Measurements from ENCODE around the gene SUGP1. TPM values are rescaled to one million over a fixed set of nuclear protein-coding genes. Genes with fewer than 3 reads are reported as not detected.

Gene SUGP1
- polyA plus RNA-seq, 1 of the 3 experiments (the other 2 are of a cell fraction) = 43.2 TPM

DNA sequence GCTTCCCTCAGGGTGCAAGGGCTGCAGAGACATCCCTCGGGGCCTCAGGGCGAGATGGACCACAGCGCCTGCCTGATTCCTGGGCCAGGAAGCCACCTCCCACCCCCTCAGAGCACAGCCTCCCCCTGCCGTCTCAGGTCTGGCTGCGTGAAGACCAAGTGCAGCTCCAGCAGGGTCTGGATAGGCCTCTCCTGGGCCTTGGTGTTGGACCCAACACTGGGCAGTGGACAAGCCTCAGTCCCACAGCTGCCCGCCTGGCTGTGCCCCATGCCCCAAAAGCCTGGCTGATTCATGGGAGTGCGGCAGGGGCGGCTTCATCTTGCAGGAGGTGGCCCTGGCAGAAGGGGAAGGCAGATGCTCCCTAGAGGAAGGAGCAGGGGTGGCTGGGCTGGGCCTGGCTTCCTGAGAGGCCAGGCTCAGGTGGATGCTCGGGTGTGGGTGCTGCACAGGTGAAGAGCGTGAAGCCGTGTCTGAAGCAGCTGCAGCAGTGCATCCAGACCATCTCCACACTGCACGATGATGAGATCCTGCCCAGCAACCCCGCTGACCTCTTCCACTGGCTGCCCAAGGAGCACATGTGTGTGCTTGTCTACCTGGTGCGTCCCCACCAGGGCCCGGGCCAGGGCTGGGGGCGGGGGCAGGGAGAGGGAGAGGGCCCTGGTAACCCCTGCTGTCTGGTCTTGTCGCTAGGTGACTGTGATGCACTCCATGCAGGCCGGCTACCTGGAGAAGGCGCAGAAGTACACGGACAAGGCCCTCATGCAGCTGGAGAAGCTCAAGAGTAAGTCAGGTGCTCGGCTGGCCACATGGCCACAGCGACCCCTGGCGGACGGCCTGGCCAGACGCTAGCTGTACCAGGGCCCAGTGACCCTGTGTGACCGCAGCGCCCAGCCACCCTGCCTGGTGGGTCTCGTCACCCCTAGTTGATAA lies 22.0 kb upstream of the SUGP1 start (continued):
- TF ChIP-seq, protein P1, sequence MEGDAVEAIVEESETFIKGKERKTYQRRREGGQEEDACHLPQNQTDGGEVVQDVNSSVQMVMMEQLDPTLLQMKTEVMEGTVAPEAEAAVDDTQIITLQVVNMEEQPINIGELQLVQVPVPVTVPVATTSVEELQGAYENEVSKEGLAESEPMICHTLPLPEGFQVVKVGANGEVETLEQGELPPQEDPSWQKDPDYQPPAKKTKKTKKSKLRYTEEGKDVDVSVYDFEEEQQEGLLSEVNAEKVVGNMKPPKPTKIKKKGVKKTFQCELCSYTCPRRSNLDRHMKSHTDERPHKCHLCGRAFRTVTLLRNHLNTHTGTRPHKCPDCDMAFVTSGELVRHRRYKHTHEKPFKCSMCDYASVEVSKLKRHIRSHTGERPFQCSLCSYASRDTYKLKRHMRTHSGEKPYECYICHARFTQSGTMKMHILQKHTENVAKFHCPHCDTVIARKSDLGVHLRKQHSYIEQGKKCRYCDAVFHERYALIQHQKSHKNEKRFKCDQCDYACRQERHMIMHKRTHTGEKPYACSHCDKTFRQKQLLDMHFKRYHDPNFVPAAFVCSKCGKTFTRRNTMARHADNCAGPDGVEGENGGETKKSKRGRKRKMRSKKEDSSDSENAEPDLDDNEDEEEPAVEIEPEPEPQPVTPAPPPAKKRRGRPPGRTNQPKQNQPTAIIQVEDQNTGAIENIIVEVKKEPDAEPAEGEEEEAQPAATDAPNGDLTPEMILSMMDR (IDR thresholded peaks at IDR 0.05) = peak; percentile 91
- peak; percentile 63 for TF ChIP-seq SMC3 (IDR thresholded peaks at IDR 0.05; ENCODE audit: low read depth, low read length)
- TF ChIP-seq, protein P2, sequence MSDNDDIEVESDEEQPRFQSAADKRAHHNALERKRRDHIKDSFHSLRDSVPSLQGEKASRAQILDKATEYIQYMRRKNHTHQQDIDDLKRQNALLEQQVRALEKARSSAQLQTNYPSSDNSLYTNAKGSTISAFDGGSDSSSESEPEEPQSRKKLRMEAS (IDR thresholded peaks at IDR 0.05; ENCODE audit: low read depth) = peak; percentile 40; the same call in 1 of the 2 replicates
- TF ChIP-seq USF2 (IDR thresholded peaks at IDR 0.05; ENCODE audit: borderline replicate concordance, low read depth, low read length) = no peak

DNA sequence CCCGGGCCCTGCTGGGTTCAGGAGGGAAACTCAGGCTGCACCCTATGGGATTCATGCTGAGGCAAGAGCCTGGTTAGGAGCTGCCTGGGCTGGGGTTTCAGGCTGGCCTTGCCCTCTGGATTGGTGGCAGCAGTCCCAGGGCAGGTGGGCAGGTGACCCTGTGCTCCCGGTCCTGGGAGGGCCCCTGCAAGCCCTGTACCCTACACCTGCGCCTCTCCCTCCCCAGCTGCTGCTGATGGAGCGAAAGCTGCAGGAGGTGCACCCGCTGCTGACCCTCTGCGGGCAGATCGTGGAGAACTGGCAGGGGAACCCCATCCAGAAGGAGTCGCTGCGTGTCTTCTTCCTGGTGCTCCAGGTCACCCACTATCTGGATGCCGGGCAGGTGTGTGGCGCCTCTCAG lies 20.7 kb upstream of the SUGP1 start:
- H3K4me3 ChIP-seq (ENCODE audit: low read depth in 2 of 2, low read length in 1 of 2) = no peak overlapping the region
- WGBS (ENCODE audit: low lambda C conversion rate) = 100% methylated on average over 1 of the region's 11 CpGs
- no peak for TF ChIP-seq ZBTB33 (IDR thresholded peaks at IDR 0.05; ENCODE audit: borderline replicate concordance, low read depth)
- no peak for TF ChIP-seq RXRA (IDR thresholded peaks at IDR 0.05; ENCODE audit: borderline replicate concordance, low read depth)
- TF ChIP-seq, protein P3, sequence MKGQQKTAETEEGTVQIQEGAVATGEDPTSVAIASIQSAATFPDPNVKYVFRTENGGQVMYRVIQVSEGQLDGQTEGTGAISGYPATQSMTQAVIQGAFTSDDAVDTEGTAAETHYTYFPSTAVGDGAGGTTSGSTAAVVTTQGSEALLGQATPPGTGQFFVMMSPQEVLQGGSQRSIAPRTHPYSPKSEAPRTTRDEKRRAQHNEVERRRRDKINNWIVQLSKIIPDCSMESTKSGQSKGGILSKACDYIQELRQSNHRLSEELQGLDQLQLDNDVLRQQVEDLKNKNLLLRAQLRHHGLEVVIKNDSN (IDR thresholded peaks at IDR 0.05; ENCODE audit: borderline replicate concordance, low read depth) = no peak
- no peak for TF ChIP-seq YY1 (IDR thresholded peaks at IDR 0.05; ENCODE audit: low read depth)
- TF ChIP-seq MEF2A (IDR thresholded peaks at IDR 0.05; ENCODE audit: borderline replicate concordance, low read depth) = no peak
- no peak for TF ChIP-seq FOXJ3 (CRISPR knock-in tag; IDR thresholded peaks at IDR 0.05)
- TF ChIP-seq MXI1 (IDR thresholded peaks at IDR 0.05; ENCODE audit: low read depth, low read length) = no peak
- TF ChIP-seq RAD21 (IDR thresholded peaks at IDR 0.05; ENCODE audit: low read length) = no peak
- TF ChIP-seq, protein P2 (IDR thresholded peaks at IDR 0.05; ENCODE audit: low read depth) = no peak
- no peak for TF ChIP-seq FOSL2 (IDR thresholded peaks at IDR 0.05; ENCODE audit: borderline replicate concordance, low read depth)
- no peak for TF ChIP-seq EZH2phosphoT487 (IDR thresholded peaks at IDR 0.05; ENCODE audit: borderline replicate concordance, low read depth)
- no peaks in the 10 kb centered on the region for H3K27me3 ChIP-seq (ENCODE audit: insufficient read depth)
- POLR2A ChIA-PET = interaction anchor here (0.5 kb wide), 1 partner anchor 47 kb away, joined by 3 read pairs; no protein-coding TSS in a partner anchor
- no peaks in the 10 kb centered on the region for H3K9me2 ChIP-seq
- peaks cover 24 to 69% of the 10 kb centered on the region in 2 experiments for H3K36me3 ChIP-seq (replicated peaks in 1 of 2; ENCODE audit: control insufficient read depth in 1 of 2, insufficient read depth in 2 of 2, low read length in 1 of 2)
- no peaks in the 10 kb centered on the region for H3K4me1 ChIP-seq (ENCODE audit: control insufficient read depth in 1 of 2, insufficient read depth in 2 of 2, low read depth in 1 of 2, low read length in 1 of 2)
- H3F3A ChIP-seq (replicated peaks; ENCODE audit: insufficient read depth) = no peaks in the 10 kb centered on the region
- DNase-seq = no peak
- no peak overlapping the region for H3K4me2 ChIP-seq
- no peak overlapping the region for H2AFZ ChIP-seq (ENCODE audit: low read depth)
- CTCF ChIA-PET = interaction anchor here (1.0 to 3.7 kb wide), 7 partner anchors 9 to 195 kb away, joined by 3 to 55 read pairs (median 10); no protein-coding TSS in a partner anchor
- H3K79me2 ChIP-seq (ENCODE audit: insufficient read depth) = no peaks in the 10 kb centered on the region
- no peak overlapping the region for H3K27ac ChIP-seq (ENCODE audit: low read depth in 2 of 2, low read length in 1 of 2)
- no peak overlapping the region for H3K9ac ChIP-seq
- H4K20me1 ChIP-seq (ENCODE audit: insufficient read depth) = no peaks in the 10 kb centered on the region
- H3K9me3 ChIP-seq = no peaks in the 10 kb centered on the region
